ENCODE results near the gene RIMS1. TPM values are rescaled to one million over a fixed set of nuclear protein-coding genes. Genes with fewer than 3 reads are reported as not detected.

RIMS1 gene
- total RNA-seq, 1 experiment from 2014 or later: 0.57 TPM

DNA sequence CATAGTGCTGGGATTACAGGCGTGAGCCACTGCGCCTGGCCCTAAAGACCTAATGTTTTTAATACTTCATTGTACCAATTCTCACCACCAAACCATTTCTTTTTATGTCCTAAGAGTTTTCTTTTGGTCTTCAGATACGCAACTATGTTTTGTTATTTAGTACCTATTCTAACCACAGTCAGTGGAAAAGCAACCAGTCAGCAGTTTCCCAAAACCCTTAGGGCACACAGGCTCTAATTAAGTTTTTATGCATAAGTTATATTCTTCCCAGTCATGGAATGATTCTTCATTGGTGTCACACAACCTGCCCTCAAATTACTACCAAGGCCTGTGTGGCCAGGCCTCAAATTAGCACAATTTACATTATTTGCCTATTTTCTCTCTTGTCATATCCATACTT lies 487.8 kb downstream of the RIMS1 start:
- intact Hi-C loops (cut with micrococcal nuclease; ENCODE audit: unreplicated experiment): no loop called here
- CTCF ChIA-PET: no interaction called here
- TF ChIP-seq CTCF (IDR thresholded peaks at IDR 0.05; ENCODE audit: unreplicated experiment): no peak
- Mint-ChIP-seq H3K36me3 (ENCODE audit: insufficient read depth, unreplicated experiment) (no peaks in the 10 kb centered on the region), H3K27me3 (ENCODE audit: unreplicated experiment) (no peaks in the 10 kb centered on the region), H3K4me3 (ENCODE audit: low read depth, unreplicated experiment) (no peak overlapping the region), H3K4me1 (ENCODE audit: low read depth, unreplicated experiment) (no peaks in the 10 kb centered on the region), H3K9me3 (ENCODE audit: low read depth, unreplicated experiment) (no peaks in the 10 kb centered on the region), H3K27ac (ENCODE audit: unreplicated experiment) (no peak overlapping the region)
- no TSS peak for BruUV-seq (replicated peaks)
- DNase-seq: no peak

DNA sequence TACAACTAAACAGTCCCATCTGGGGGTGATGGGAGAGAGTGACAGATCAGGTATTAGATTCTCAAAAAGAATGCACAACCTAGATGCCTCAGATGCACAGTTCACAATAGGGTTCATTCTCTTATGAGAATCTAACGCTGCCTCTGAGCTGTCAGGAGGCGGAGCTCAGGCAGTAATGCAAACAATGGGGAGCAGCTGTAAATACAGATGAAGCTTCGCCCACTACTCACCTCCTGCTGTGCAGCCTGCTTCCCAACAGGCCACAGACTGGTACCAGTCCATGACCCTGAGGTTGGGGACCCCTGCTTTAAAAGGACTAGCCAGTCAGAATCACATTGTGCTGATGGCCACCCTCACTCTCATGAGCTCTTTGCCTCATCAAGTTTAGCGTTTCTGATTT lies 488.5 kb downstream of the RIMS1 start:
- CTCF ChIA-PET: no interaction called here
- Mint-ChIP-seq H3K36me3 (ENCODE audit: insufficient read depth, unreplicated experiment) (no peaks in the 10 kb centered on the region), H3K27ac (ENCODE audit: unreplicated experiment) (no peak overlapping the region), H3K4me3 (ENCODE audit: low read depth, unreplicated experiment) (no peak overlapping the region), H3K4me1 (ENCODE audit: low read depth, unreplicated experiment) (no peaks in the 10 kb centered on the region), H3K27me3 (ENCODE audit: unreplicated experiment) (no peaks in the 10 kb centered on the region), H3K9me3 (ENCODE audit: low read depth, unreplicated experiment) (no peaks in the 10 kb centered on the region)
- intact Hi-C loops (cut with micrococcal nuclease; ENCODE audit: unreplicated experiment): no loop called here
- no peak for TF ChIP-seq CTCF (IDR thresholded peaks at IDR 0.05; ENCODE audit: unreplicated experiment)
- no TSS peak for BruUV-seq (replicated peaks)
- no peak for DNase-seq

DNA sequence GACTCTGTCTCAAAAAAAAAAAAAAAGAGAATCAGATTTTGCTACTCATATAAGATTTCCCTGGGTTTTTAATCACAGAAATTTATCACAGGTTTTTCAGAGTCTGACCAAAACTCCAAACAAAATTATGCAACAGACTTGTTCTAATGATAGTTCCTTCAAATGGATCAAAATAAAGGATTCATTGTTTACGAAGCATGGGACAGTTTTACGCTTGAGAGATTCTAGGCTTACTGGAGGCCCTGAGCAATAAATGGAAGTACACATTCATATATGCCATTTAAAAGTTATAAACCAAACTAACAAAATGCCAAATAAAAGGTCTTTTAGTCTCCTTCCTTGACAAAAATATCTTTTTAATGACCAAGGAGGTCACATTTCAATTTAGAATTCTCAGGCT lies 490.4 kb downstream of the RIMS1 start:
- intact Hi-C loops (cut with micrococcal nuclease; ENCODE audit: unreplicated experiment): no loop called here
- Mint-ChIP-seq H3K27ac (ENCODE audit: unreplicated experiment) (no peak overlapping the region), H3K9me3 (ENCODE audit: low read depth, unreplicated experiment) (no peaks in the 10 kb centered on the region), H3K36me3 (ENCODE audit: insufficient read depth, unreplicated experiment) (no peaks in the 10 kb centered on the region), H3K4me1 (ENCODE audit: low read depth, unreplicated experiment) (no peaks in the 10 kb centered on the region), H3K27me3 (ENCODE audit: unreplicated experiment) (no peaks in the 10 kb centered on the region), H3K4me3 (ENCODE audit: low read depth, unreplicated experiment) (no peak overlapping the region)
- no TSS peak for BruUV-seq (replicated peaks)
- no peak for TF ChIP-seq CTCF (IDR thresholded peaks at IDR 0.05; ENCODE audit: unreplicated experiment)
- CTCF ChIA-PET: no interaction called here
- DNase-seq: no peak

DNA sequence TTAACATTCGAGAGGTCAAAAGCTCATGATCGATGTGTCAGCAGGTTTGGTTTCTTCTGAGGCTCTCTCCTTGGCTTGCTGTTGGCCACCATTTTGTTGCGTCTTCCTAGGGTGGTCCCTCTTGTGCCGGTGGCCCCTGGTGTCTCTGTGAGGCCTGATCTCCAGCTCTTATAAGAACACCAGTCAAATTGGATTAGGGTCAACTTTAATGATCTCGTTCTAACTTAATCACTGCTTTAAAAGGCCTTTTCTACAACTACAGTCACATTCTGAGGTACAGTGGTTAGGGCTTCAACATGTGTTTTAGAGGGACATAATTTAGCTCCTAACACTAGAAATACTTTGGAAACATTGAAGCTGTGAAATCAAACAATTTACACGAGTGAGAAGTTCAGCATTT lies 494.7 kb downstream of the RIMS1 start:
- CTCF ChIA-PET: no interaction called here
- no peaks in the 10 kb centered on the region for H3K9me3 Mint-ChIP-seq (ENCODE audit: low read depth, unreplicated experiment)
- H3K36me3 Mint-ChIP-seq (ENCODE audit: insufficient read depth, unreplicated experiment): no peaks in the 10 kb centered on the region
- TF ChIP-seq CTCF (IDR thresholded peaks at IDR 0.05; ENCODE audit: unreplicated experiment): no peak
- H3K4me3 Mint-ChIP-seq (ENCODE audit: low read depth, unreplicated experiment): no peak overlapping the region
- no peak for DNase-seq
- BruUV-seq (replicated peaks): no TSS peak
- no peak overlapping the region for H3K27ac Mint-ChIP-seq (ENCODE audit: unreplicated experiment)
- no peaks in the 10 kb centered on the region for H3K4me1 Mint-ChIP-seq (ENCODE audit: low read depth, unreplicated experiment)
- H3K27me3 Mint-ChIP-seq (ENCODE audit: unreplicated experiment): no peaks in the 10 kb centered on the region
- intact Hi-C loops (cut with micrococcal nuclease; ENCODE audit: unreplicated experiment): no loop called here
